ENCODE results near the gene SYNJ1. TPM values are rescaled to one million over a fixed set of nuclear protein-coding genes. Genes with fewer than 3 reads are reported as not detected.

The SYNJ1 gene
- total and polyA plus RNA-seq, 3 donors from 2014 or later, result 20.9 to 22.7 (median 22.2) TPM

GRCh38 chr21:32605469-32605868 is 122.3 kb downstream of the SYNJ1 start:
- no peak for TF ChIP-seq CTCF (IDR thresholded peaks at IDR 0.05)
- TF ChIP-seq POLR2A (IDR thresholded peaks at IDR 0.05), result no peak
- no peaks in the 10 kb centered on the region for H3K4me1 ChIP-seq
- H3K27ac ChIP-seq, result no peak overlapping the region
- intact Hi-C loops (cut with DNase I; ENCODE audit: low total_unique reads), result no loop called here
- no peaks in the 10 kb centered on the region for H3K9me3 ChIP-seq
- 86 to 90% methylated on average over 8 of the region's 8 CpGs for WGBS, 2 donors
- no peaks in the 10 kb centered on the region for H3K36me3 ChIP-seq (ENCODE audit: low read depth, missing control alignments)
- no peaks in the 10 kb centered on the region for H3K27me3 ChIP-seq
- H3K4me3 ChIP-seq, result no peak overlapping the region
- DNase-seq, result no peak

- no peaks in the 10 kb centered on the region for H3K36me3 ChIP-seq (ENCODE audit: low read depth, missing control alignments)
- H3K27me3 ChIP-seq, result no peaks in the 10 kb centered on the region
- H3K4me3 ChIP-seq, result no peak overlapping the region
- no peaks in the 10 kb centered on the region for H3K4me1 ChIP-seq
- H3K27ac ChIP-seq, result no peak overlapping the region
- intact Hi-C loops (cut with DNase I; ENCODE audit: low total_unique reads), result no loop called here
- H3K9me3 ChIP-seq, result no peaks in the 10 kb centered on the region
- TF ChIP-seq CTCF (IDR thresholded peaks at IDR 0.05) (no peak), POLR2A (IDR thresholded peaks at IDR 0.05) (no peak)
- no peak for DNase-seq
- WGBS, 2 donors, result 80 to 88% methylated on average over 8 of the region's 8 CpGs
These were observed 123.3 kb downstream of the SYNJ1 start for GRCh38 chr21:32604464-32604863.

- no peaks in the 10 kb centered on the region for H3K4me1 ChIP-seq
- H3K36me3 ChIP-seq (ENCODE audit: low read depth, missing control alignments), result no peaks in the 10 kb centered on the region
- 78 to 83% methylated on average over 8 of the region's 8 CpGs for WGBS, 2 donors
- no peaks in the 10 kb centered on the region for H3K27me3 ChIP-seq
- no peaks in the 10 kb centered on the region for H3K9me3 ChIP-seq
- no peak overlapping the region for H3K27ac ChIP-seq
- H3K4me3 ChIP-seq, result no peak overlapping the region
- no peak for TF ChIP-seq CTCF (IDR thresholded peaks at IDR 0.05)
- TF ChIP-seq POLR2A (IDR thresholded peaks at IDR 0.05), result no peak
- no peak for DNase-seq
- intact Hi-C loops (cut with DNase I; ENCODE audit: low total_unique reads), result no loop called here
These were observed 124.7 kb downstream of the SYNJ1 start for GRCh38 chr21:32603131-32603530.

GRCh38 chr21:32602099-32602498 is 125.7 kb downstream of the SYNJ1 start:
- DNase-seq, result no peak
- no peak overlapping the region for H3K27ac ChIP-seq
- no peaks in the 10 kb centered on the region for H3K36me3 ChIP-seq (ENCODE audit: low read depth, missing control alignments)
- TF ChIP-seq POLR2A (IDR thresholded peaks at IDR 0.05) (no peak), CTCF (IDR thresholded peaks at IDR 0.05) (no peak)
- no peaks in the 10 kb centered on the region for H3K27me3 ChIP-seq
- 91 to 95% methylated on average over 6 of the region's 6 CpGs for WGBS, 2 donors
- intact Hi-C loops (cut with DNase I; ENCODE audit: low total_unique reads), result no loop called here
- no peak overlapping the region for H3K4me3 ChIP-seq
- H3K9me3 ChIP-seq, result no peaks in the 10 kb centered on the region
- no peaks in the 10 kb centered on the region for H3K4me1 ChIP-seq

GRCh38 chr21:32599526-32599925 is 128.3 kb downstream of the SYNJ1 start:
- whole genome bisulfite sequencing, 2 donors, result 88 to 92% methylated on average over 8 of the region's 8 CpGs
- no peak for DNase-seq
- Histone ChIP-seq H3K27me3 (no peaks in the 10 kb centered on the region), H3K4me3 (no peak overlapping the region), H3K4me1 (no peaks in the 10 kb centered on the region), H3K27ac (no peak overlapping the region), H3K9me3 (no peaks in the 10 kb centered on the region), H3K36me3 (ENCODE audit: low read depth, missing control alignments) (no peaks in the 10 kb centered on the region)
- intact Hi-C loops (cut with DNase I; ENCODE audit: low total_unique reads), result no loop called here
- TF ChIP-seq POLR2A (IDR thresholded peaks at IDR 0.05) (no peak), CTCF (IDR thresholded peaks at IDR 0.05) (no peak)
